Cardiac atrium fibroblast (primary cell): ENCODE data around the gene GLRA1. TPM values are rescaled to one million over a fixed set of nuclear protein-coding genes. Genes with fewer than 3 reads are reported as not detected.

Source experiments
- total RNA-seq: library from RNA; depleted of rRNA; stranded (reverse); fragments of >200 nt; gene quantifications from 2 replicates; pipeline ENCODE4 v1.2.3, GENCODE V29; 2015

Gene GLRA1
- total RNA-seq, result not detected in 2 replicates

DNA sequence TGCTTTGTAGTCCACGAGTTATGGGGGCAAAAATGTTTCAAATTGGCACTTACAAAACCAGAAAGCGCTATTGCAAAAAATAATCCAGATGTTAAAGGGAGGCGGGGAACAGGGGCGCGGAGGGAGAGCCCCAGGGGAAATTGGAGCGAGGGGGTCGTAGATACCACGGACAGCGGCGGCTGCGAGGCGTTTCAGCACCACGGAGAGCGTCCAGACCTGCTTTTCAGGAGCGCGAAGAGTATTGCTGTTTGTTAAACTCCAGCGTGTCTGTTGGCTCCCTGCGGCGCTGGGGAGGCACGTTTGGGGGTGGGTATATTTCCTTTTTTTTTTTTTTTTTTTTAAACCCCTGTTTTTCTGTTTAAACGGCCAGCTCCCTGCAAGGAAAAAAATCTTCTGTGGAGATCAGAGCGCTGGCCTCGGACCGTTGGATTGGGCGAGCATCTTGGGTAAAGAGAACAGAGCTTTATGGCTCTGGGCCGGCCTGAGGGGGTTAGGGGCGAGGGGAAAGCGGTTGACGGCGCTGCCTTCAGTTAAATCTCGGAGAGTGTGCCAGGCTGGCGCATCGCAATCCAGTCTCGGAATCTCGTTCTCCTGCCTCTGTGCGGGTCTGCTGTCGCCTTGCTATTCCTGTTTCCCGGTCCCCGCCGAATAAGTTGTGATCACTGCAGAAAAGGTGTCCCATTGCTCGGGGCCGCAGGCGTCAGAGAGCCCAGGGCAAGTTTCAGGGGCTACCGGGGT is at the start of gene GLRA1:
GLRA1 (minus strand) TSS at position 288 of the 738 bp plus-strand sequence. CDS start 302 bp downstream, outside the sequence.

Other genes with a start within 250 kb of the GLRA1 start
- gene SPARC, start 237.9 kb downstream of the GLRA1 start, total RNA-seq, result 3,183 and 3,236 TPM in 2 replicates
- 108 and 161 TPM in 2 replicates for gene ATOX1, start 166.2 kb downstream of the GLRA1 start, total RNA-seq
- 88.8 and 108 TPM in 2 replicates for gene G3BP1, start 152.9 kb downstream of the GLRA1 start, total RNA-seq